GM12891 (cell line): ENCODE data around the gene C4A.
"Not testable (repeated sequence)": the region's sequence is repeated elsewhere in the genome, so short reads cannot be mapped to it uniquely, and the experiment has no call there.

Experiments used
- POLR2A ChIP-seq: IDR thresholded peaks from 2 replicates; pipeline ENCODE4 v1.6.1; 2011; ENCODE audit warnings: low read depth, low read length, control low read depth
- POLR2AphosphoS5 ChIP-seq: IDR thresholded peaks from 2 replicates; pipeline ENCODE4 v1.6.1; 2011; ENCODE audit warnings: low read depth, low read length, control low read depth
- TAF1 ChIP-seq: IDR thresholded peaks from 2 replicates; pipeline ENCODE4 v1.6.1; 2011; ENCODE audit warnings: low read depth, low read length, control low read depth

DNA sequence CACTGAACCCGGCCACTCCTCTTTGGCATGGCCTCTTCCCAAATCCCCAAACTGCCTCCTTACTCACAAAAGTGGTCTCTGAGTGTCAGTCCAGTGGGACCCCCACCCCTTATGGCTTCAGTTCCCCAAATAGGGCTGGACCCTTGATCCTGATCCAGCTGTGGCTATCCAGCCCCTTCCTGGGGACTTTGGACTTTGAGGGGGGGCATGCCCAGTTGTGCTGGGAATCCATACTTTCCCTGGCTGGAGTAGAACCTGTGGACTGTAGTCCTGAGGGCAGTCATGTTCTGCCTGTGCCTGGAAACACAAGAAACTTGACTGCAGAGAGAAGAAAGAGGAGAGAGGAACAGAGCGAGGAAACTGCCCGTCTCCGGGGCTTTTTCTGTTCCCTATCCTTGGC, 22.5 kb downstream of the C4A start:
- TF ChIP-seq TAF1, POLR2AphosphoS5, POLR2A: not testable (repeated sequence)
